K562 treated with DMSO at 1 percent for 4 hours (cell line): ENCODE measurements around the gene EIF2AK2. TPM values are rescaled to one million over a fixed set of nuclear protein-coding genes. Genes with fewer than 3 reads are reported as not detected.

Experiments
- total RNA-seq: library from RNA; unstranded; fragments of 300-600 nt; gene quantifications from 2 replicates; pipeline ENCODE4 v1.2.3, GENCODE V29; 2022; ENCODE audit not compliant: insufficient read depth

The EIF2AK2 gene
- 3.9 and 4.5 TPM in 2 replicates for total RNA-seq

GRCh38 chr2:37156857-37157714, at the start of gene EIF2AK2:
EIF2AK2 (minus strand) TSS chr2:37156980; CDS start chr2:37147806, 9,174 bp downstream.

GRCh38 chr2:37196320-37197195, 39.8 kb upstream of the EIF2AK2 start, which contains the start of gene CEBPZOS:
CEBPZOS (plus strand) TSS chr2:37196496; CDS start chr2:37199705, 3,209 bp downstream.

GRCh38 chr2:37188570-37188969, 31.8 kb upstream of the EIF2AK2 start, which contains the start of gene SULT6B1:
SULT6B1 (minus strand) TSS chr2:37188670; CDS start chr2:37188640, 30 bp downstream.

GRCh38 chr2:37083873-37084794, 72.6 kb downstream of the EIF2AK2 start, which contains the start of the genes GPATCH11 and HEATR5B:
GPATCH11 (plus strand) TSS chr2:37084518; CDS start chr2:37088382, 3,864 bp downstream.
HEATR5B (minus strand) TSS chr2:37084372; CDS start chr2:37083414, 958 bp downstream.

Other genes starting within 250 kb of the EIF2AK2 start
- gene STRN, start 190.4 kb downstream of the EIF2AK2 start, total RNA-seq, result 7.3 and 8.6 TPM in 2 replicates
- 5.0 and 8.4 TPM in 2 replicates for gene HEATR5B, start 72.6 kb downstream of the EIF2AK2 start, total RNA-seq
- 7.7 and 8.4 TPM in 2 replicates for gene GPATCH11, start 72.5 kb downstream of the EIF2AK2 start, total RNA-seq
- gene SULT6B1, start 31.7 kb upstream of the EIF2AK2 start, total RNA-seq, result not detected in 2 replicates
- gene CEBPZOS, start 39.5 kb upstream of the EIF2AK2 start, total RNA-seq, result 20.0 and 21.1 TPM in 2 replicates
- gene CEBPZ, start 74.6 kb upstream of the EIF2AK2 start, total RNA-seq, result 28.8 and 32.2 TPM in 2 replicates
- 9.4 and 11.2 TPM in 2 replicates for gene NDUFAF7, start 74.7 kb upstream of the EIF2AK2 start, total RNA-seq
- gene PRKD3, start 167.9 kb upstream of the EIF2AK2 start, total RNA-seq, result 8.1 and 8.6 TPM in 2 replicates
- gene QPCT, start 187.7 kb upstream of the EIF2AK2 start, total RNA-seq, result not detected in 2 replicates